Lower leg skin (tissue), 3 donors: Measurements from ENCODE around the gene KLHL11.

Source experiments
- CTCF ChIP-seq, 3 donors: fragments of 450-650 bp; IDR thresholded peaks; one replicate each; pipeline ENCODE4 v1.5.1; 2016; ENCODE audit warnings: antibody characterized with exemption in 3 of 3, mild to moderate bottlenecking in 3 of 3, moderate library complexity in 2 of 3
- POLR2A ChIP-seq, 2 donors: fragments of 450-650 bp; IDR thresholded peaks; one replicate each; pipeline ENCODE4 v1.6.1; 2016 to 2017; ENCODE audit warnings: antibody characterized with exemption in 2 of 2, mild to moderate bottlenecking in 1 of 2, moderate library complexity in 1 of 2

GRCh38 chr17:41835800-41836549 is 29.2 kb downstream of the KLHL11 start, which contains the start of gene NT5C3B:
- no peak for TF ChIP-seq CTCF (IDR thresholded peaks at IDR 0.05)
- TF ChIP-seq POLR2A (IDR thresholded peaks at IDR 0.05) = no peak
